Neural cell (in vitro differentiated cells): ENCODE measurements around the gene FBXL22.

Source experiments
- EP300 ChIP-seq: fragments of 450-650 bp; conservative IDR thresholded peaks from 2 replicates; pipeline ENCODE4 v1.6.1; 2014; ENCODE audit warnings: antibody characterized with exemption, mild to moderate bottlenecking, moderate library complexity; ENCODE audit not compliant: poor library complexity, severe bottlenecking
- EZH2 ChIP-seq: fragments of 200-600, 300-800 bp; shearing (Covaris generic), sonication (generic); IDR thresholded peaks from 2 replicates; pipeline ENCODE4 v1.6.1; 2014; ENCODE audit warnings: antibody characterized with exemption, low read length, borderline replicate concordance, mild to moderate bottlenecking; ENCODE audit not compliant: insufficient read depth, poor library complexity, severe bottlenecking
- MXI1 ChIP-seq: fragments of 450-650 bp; conservative IDR thresholded peaks from 2 replicates; pipeline ENCODE4 v1.6.1; 2014; ENCODE audit warnings: antibody characterized with exemption, mild to moderate bottlenecking; ENCODE audit not compliant: poor library complexity, severe bottlenecking
- POLR2AphosphoS5 ChIP-seq: IDR thresholded peaks from 2 replicates; pipeline ENCODE4 v1.6.1; 2012
- SMC3 ChIP-seq: fragments of 450-650 bp; conservative IDR thresholded peaks from 2 replicates; pipeline ENCODE4 v1.6.1; 2014; ENCODE audit warnings: antibody characterized with exemption, mild to moderate bottlenecking, moderate library complexity; ENCODE audit not compliant: poor library complexity
- TAF1 ChIP-seq: IDR thresholded peaks from 2 replicates; pipeline ENCODE4 v1.6.1; 2012; ENCODE audit warnings: low read depth
- TF ChIP-seq, protein P1 (sequence below): fragments of 450-650 bp; IDR thresholded peaks from 2 replicates; pipeline ENCODE4 v1.5.1; 2014; ENCODE audit warnings: antibody characterized with exemption, mild to moderate bottlenecking, moderate library complexity; ENCODE audit not compliant: poor library complexity, severe bottlenecking
- TF ChIP-seq, protein P2 (sequence below): IDR thresholded peaks from 2 replicates; pipeline ENCODE4 v1.6.1; 2012; ENCODE audit warnings: borderline replicate concordance

DNA sequence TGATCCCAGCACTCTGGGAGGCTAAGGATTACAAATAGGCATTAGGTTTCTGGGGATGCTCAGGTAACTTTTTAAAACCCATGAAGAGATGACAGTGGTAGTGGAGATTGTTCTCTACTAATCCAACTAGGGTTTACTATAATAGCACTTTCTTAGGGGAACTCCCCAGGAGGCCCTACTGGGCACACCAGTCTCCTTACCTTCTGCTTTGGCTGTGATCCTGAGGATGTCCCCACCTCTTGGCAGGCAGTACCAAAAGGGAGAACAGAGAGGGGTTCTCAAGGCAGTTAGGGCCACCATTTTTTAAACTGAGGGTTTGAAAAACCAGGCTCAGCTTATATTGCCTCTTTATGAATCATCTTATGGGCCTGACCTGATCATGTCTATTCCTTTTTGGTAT is 15.0 kb upstream of the FBXL22 start:
- TF ChIP-seq EZH2 (no peak), EP300 (no peak), MXI1 (no peak), SMC3 (no peak), TAF1 (no peak), POLR2AphosphoS5 (no peak)
- TF ChIP-seq, protein P1, sequence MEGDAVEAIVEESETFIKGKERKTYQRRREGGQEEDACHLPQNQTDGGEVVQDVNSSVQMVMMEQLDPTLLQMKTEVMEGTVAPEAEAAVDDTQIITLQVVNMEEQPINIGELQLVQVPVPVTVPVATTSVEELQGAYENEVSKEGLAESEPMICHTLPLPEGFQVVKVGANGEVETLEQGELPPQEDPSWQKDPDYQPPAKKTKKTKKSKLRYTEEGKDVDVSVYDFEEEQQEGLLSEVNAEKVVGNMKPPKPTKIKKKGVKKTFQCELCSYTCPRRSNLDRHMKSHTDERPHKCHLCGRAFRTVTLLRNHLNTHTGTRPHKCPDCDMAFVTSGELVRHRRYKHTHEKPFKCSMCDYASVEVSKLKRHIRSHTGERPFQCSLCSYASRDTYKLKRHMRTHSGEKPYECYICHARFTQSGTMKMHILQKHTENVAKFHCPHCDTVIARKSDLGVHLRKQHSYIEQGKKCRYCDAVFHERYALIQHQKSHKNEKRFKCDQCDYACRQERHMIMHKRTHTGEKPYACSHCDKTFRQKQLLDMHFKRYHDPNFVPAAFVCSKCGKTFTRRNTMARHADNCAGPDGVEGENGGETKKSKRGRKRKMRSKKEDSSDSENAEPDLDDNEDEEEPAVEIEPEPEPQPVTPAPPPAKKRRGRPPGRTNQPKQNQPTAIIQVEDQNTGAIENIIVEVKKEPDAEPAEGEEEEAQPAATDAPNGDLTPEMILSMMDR: no peak
- TF ChIP-seq, protein P2, sequence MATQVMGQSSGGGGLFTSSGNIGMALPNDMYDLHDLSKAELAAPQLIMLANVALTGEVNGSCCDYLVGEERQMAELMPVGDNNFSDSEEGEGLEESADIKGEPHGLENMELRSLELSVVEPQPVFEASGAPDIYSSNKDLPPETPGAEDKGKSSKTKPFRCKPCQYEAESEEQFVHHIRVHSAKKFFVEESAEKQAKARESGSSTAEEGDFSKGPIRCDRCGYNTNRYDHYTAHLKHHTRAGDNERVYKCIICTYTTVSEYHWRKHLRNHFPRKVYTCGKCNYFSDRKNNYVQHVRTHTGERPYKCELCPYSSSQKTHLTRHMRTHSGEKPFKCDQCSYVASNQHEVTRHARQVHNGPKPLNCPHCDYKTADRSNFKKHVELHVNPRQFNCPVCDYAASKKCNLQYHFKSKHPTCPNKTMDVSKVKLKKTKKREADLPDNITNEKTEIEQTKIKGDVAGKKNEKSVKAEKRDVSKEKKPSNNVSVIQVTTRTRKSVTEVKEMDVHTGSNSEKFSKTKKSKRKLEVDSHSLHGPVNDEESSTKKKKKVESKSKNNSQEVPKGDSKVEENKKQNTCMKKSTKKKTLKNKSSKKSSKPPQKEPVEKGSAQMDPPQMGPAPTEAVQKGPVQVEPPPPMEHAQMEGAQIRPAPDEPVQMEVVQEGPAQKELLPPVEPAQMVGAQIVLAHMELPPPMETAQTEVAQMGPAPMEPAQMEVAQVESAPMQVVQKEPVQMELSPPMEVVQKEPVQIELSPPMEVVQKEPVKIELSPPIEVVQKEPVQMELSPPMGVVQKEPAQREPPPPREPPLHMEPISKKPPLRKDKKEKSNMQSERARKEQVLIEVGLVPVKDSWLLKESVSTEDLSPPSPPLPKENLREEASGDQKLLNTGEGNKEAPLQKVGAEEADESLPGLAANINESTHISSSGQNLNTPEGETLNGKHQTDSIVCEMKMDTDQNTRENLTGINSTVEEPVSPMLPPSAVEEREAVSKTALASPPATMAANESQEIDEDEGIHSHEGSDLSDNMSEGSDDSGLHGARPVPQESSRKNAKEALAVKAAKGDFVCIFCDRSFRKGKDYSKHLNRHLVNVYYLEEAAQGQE: no peak
